OCI-LY7 (cell line): ENCODE data around the gene ZFR2. TPM values are rescaled to one million over a fixed set of nuclear protein-coding genes. Genes with fewer than 3 reads are reported as not detected.
"Not testable (repeated sequence)": the region's sequence is repeated elsewhere in the genome, so short reads cannot be mapped to it uniquely, and the experiment has no call there.

ENCODE experiments used
- BruUV-seq: library from RNA; stranded (reverse); fragments of 400-500 nt; replicated peaks from 2 replicates; lab custom pipeline; 2021; lab: Mats Ljungman, UMichigan
- CTCF ChIA-PET: fragments of 300-600 bp; sonication (Branson Sonifier 250); formaldehyde crosslinking; loops from one replicate; lab custom pipeline; 2022; ENCODE audit warnings: antibody characterized with exemption; ENCODE audit not compliant: unreplicated experiment; lab: Charles Lee
- POLR2A ChIA-PET: fragments of 300-600 bp; sonication (Branson Sonifier 250); formaldehyde crosslinking; loops from one replicate; lab custom pipeline; 2022; ENCODE audit warnings: antibody characterized with exemption; lab: Charles Lee
- DNase-seq: peaks from one replicate; pipeline ENCODE4 v3.0.0-alpha.2; 2015; ENCODE audit warnings: low spot score
- H2AFZ ChIP-seq: fragments of 200-600 bp; sonication (generic), shearing (Covaris generic); 2 replicates; pipeline ENCODE4 v1.6.1; 2014; ENCODE audit warnings: mild to moderate bottlenecking, antibody characterized with exemption, low read length, moderate library complexity
- H3K27ac ChIP-seq: fragments of 200-600 bp; sonication (generic); 2 replicates; pipeline ENCODE4 v1.5.1; 2014; ENCODE audit warnings: mixed run types, low read depth, mild to moderate bottlenecking, moderate library complexity, low read length, inconsistent platforms; ENCODE audit not compliant: poor library complexity, severe bottlenecking
- H3K36me3 ChIP-seq: fragments of 200-600 bp; sonication (generic); 2 replicates; pipeline ENCODE4 v1.6.1; 2014; ENCODE audit warnings: mild to moderate bottlenecking, antibody characterized with exemption, low read length, moderate library complexity, mixed read lengths; ENCODE audit not compliant: insufficient read depth
- H3K4me1 ChIP-seq: fragments of 200-600 bp; sonication (generic); 2 replicates; pipeline ENCODE4 v1.5.1; 2014; ENCODE audit warnings: mild to moderate bottlenecking, low read length; ENCODE audit not compliant: insufficient read depth, poor library complexity, severe bottlenecking
- H3K4me2 ChIP-seq: fragments of 200-600 bp; sonication (generic); 2 replicates; pipeline ENCODE4 v1.6.1; 2014; ENCODE audit warnings: mild to moderate bottlenecking, low read length
- H3K4me3 ChIP-seq: fragments of 200-600 bp; sonication (generic); 2 replicates; pipeline ENCODE4 v1.5.1; 2014; ENCODE audit warnings: mild to moderate bottlenecking, low read depth, low read length; ENCODE audit not compliant: poor library complexity, severe bottlenecking
- H3K79me2 ChIP-seq: fragments of 200-600 bp; sonication (generic); 2 replicates; pipeline ENCODE4 v1.6.1; 2016; ENCODE audit warnings: low read depth, mild to moderate bottlenecking, low read length, moderate library complexity, mixed read lengths; ENCODE audit not compliant: insufficient read depth
- H3K9me2 ChIP-seq: fragments of 200-600 bp; sonication (generic); 2 replicates; pipeline ENCODE4 v1.6.1; 2016; ENCODE audit warnings: mild to moderate bottlenecking, low read length, mixed read lengths; ENCODE audit not compliant: insufficient read depth
- H3K9me3 ChIP-seq: fragments of 200-600 bp; sonication (generic); 2 replicates; pipeline ENCODE4 v1.6.1; 2014; ENCODE audit warnings: mild to moderate bottlenecking, mixed run types, low read length, mixed read lengths
- H4K20me1 ChIP-seq: fragments of 200-600 bp; sonication (generic); 2 replicates; pipeline ENCODE4 v1.6.1; 2014; ENCODE audit warnings: mild to moderate bottlenecking, antibody characterized with exemption, low read length, moderate library complexity, mixed read lengths; ENCODE audit not compliant: insufficient read depth
- EZH2phosphoT487 ChIP-seq: fragments of 200-600 bp; sonication (generic); IDR thresholded peaks from 2 replicates; pipeline ENCODE4 v1.6.1; 2018; ENCODE audit warnings: low read depth, borderline replicate concordance, mild to moderate bottlenecking, mixed run types, antibody characterized with exemption, low read length, moderate library complexity, mixed read lengths
- intact Hi-C: fragments of 100-400 bp; cut with micrococcal nuclease; formaldehyde crosslinking; loops from one replicate; pipeline ENCODE4 v1.10.0; 2022; ENCODE audit not compliant: unreplicated experiment
- total RNA-seq, 2 experiments: library from RNA; depleted of rRNA in 1 of 2; stranded (reverse); fragments of >200 nt in 1 of 2; shearing (Covaris generic) in 1 of 2; gene quantifications; 2 replicates each; pipeline ENCODE4 v1.2.3, GENCODE V29; 2014 to 2022
- TF ChIP-seq, protein P1 (sequence below): fragments of 200-600 bp; sonication (generic); conservative IDR thresholded peaks from 2 replicates; pipeline ENCODE4 v1.5.1; 2014; ENCODE audit warnings: mild to moderate bottlenecking, antibody characterized with exemption, low read length, moderate library complexity, mixed read lengths

The ZFR2 gene
- total RNA-seq, 2 experiments from 2014 or later: not detected

- Histone ChIP-seq H3K36me3 (no peaks in the 10 kb centered on the region), H3K9me3 (no peaks in the 10 kb centered on the region), H3K4me1 (no peaks in the 10 kb centered on the region), H3K9me2 (no peaks in the 10 kb centered on the region), H2AFZ (no peak overlapping the region), H3K4me3 (no peak overlapping the region), H4K20me1 (no peaks in the 10 kb centered on the region), H3K27ac (no peak overlapping the region), H3K4me2 (no peak overlapping the region), H3K79me2 (no peaks in the 10 kb centered on the region)
- ChIA-PET CTCF (no interaction called here), POLR2A (no interaction called here)
- BruUV-seq: no TSS peak
- intact Hi-C loops: no loop called here
- TF ChIP-seq EZH2phosphoT487: no peak
- TF ChIP-seq, protein P1, sequence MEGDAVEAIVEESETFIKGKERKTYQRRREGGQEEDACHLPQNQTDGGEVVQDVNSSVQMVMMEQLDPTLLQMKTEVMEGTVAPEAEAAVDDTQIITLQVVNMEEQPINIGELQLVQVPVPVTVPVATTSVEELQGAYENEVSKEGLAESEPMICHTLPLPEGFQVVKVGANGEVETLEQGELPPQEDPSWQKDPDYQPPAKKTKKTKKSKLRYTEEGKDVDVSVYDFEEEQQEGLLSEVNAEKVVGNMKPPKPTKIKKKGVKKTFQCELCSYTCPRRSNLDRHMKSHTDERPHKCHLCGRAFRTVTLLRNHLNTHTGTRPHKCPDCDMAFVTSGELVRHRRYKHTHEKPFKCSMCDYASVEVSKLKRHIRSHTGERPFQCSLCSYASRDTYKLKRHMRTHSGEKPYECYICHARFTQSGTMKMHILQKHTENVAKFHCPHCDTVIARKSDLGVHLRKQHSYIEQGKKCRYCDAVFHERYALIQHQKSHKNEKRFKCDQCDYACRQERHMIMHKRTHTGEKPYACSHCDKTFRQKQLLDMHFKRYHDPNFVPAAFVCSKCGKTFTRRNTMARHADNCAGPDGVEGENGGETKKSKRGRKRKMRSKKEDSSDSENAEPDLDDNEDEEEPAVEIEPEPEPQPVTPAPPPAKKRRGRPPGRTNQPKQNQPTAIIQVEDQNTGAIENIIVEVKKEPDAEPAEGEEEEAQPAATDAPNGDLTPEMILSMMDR: no peak
- no peak for DNase-seq
Measured at GRCh38 chr19:3818466-3818865, 50.4 kb downstream of the ZFR2 start.

DNA sequence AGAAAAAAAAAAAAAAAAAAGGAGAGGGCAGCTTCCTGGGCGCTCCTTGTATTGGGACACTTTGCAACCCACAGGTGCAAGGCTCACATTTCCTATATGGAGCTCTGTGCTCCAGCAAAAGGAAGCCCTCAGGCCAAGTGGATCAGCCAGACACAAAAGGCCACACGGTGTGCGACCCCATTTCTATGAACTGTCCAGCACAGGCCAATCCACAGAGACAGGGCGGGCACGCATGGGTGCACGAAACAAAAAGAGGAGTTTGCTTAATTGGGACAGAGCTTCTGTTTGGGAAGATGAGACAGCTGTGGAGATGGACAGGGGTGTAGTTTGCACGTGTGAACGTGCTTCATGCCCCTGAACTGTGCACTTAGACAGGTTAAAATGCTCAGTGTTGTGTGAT lies 51.1 kb downstream of the ZFR2 start:
- no peak overlapping the region for H3K27ac ChIP-seq
- no peaks in the 10 kb centered on the region for H4K20me1 ChIP-seq
- H3K79me2 ChIP-seq: no peaks in the 10 kb centered on the region
- no peaks in the 10 kb centered on the region for H3K36me3 ChIP-seq
- H3K4me1 ChIP-seq: peaks cover 3% of the 10 kb centered on the region
- no TSS peak for BruUV-seq
- no peak overlapping the region for H3K4me2 ChIP-seq
- H3K9me3 ChIP-seq: no peaks in the 10 kb centered on the region
- POLR2A ChIA-PET: interaction anchor here (0.6 kb wide), 1 partner anchor 261 kb away, joined by 3 read pairs; no protein-coding TSS in a partner anchor
- no peak for DNase-seq
- CTCF ChIA-PET: no interaction called here
- H2AFZ ChIP-seq: no peak overlapping the region
- H3K4me3 ChIP-seq: no peak overlapping the region
- intact Hi-C loops: no loop called here
- no peak for TF ChIP-seq EZH2phosphoT487
- TF ChIP-seq, protein P1: no peak
- no peaks in the 10 kb centered on the region for H3K9me2 ChIP-seq

- peaks cover 11% of the 10 kb centered on the region for H3K4me1 ChIP-seq
- TF ChIP-seq EZH2phosphoT487: no peak
- TF ChIP-seq, protein P1: no peak
- ChIA-PET CTCF (no interaction called here), POLR2A (no interaction called here)
- no peak overlapping the region for H3K27ac ChIP-seq
- H3K36me3 ChIP-seq: no peaks in the 10 kb centered on the region
- H3K9me3 ChIP-seq: no peaks in the 10 kb centered on the region
- H3K79me2 ChIP-seq: no peaks in the 10 kb centered on the region
- H3K9me2 ChIP-seq: no peaks in the 10 kb centered on the region
- no peak overlapping the region for H3K4me3 ChIP-seq
- H4K20me1 ChIP-seq: no peaks in the 10 kb centered on the region
- intact Hi-C loops: no loop called here
- H3K4me2 ChIP-seq: no peak overlapping the region
- no TSS peak for BruUV-seq
- no peak overlapping the region for H2AFZ ChIP-seq
- DNase-seq: no peak
Measured at GRCh38 chr19:3816566-3817218, 52.1 kb downstream of the ZFR2 start.

- H3K27ac ChIP-seq, BruUV-seq, H3K9me3 ChIP-seq, H3K4me3 ChIP-seq, H2AFZ ChIP-seq, H3K9me2 ChIP-seq, H3K4me2 ChIP-seq, DNase-seq, H4K20me1 ChIP-seq, H3K79me2 ChIP-seq, intact Hi-C loops, CTCF ChIA-PET, H3K36me3 ChIP-seq: not testable (repeated sequence)
- H3K4me1 ChIP-seq: peaks cover 11% of the 10 kb centered on the region
- POLR2A ChIA-PET: interaction anchor here (0.6 kb wide), 1 partner anchor 20 kb away, joined by 3 read pairs; no protein-coding TSS in a partner anchor
Measured at GRCh38 chr19:3816148-3816547, 52.7 kb downstream of the ZFR2 start.
